ENCODE measurements around the gene RBMS3. TPM values are rescaled to one million over a fixed set of nuclear protein-coding genes. Genes with fewer than 3 reads are reported as not detected.
A peak's percentile ranks its signal among the peaks of the same experiment; 100 is the strongest.
"Not testable (repeated sequence)": the region's sequence is repeated elsewhere in the genome, so short reads cannot be mapped to it uniquely, and the experiment has no call there.

RBMS3 gene
- total RNA-seq, 1 donor from 2014 or later, result 13.2 TPM

DNA sequence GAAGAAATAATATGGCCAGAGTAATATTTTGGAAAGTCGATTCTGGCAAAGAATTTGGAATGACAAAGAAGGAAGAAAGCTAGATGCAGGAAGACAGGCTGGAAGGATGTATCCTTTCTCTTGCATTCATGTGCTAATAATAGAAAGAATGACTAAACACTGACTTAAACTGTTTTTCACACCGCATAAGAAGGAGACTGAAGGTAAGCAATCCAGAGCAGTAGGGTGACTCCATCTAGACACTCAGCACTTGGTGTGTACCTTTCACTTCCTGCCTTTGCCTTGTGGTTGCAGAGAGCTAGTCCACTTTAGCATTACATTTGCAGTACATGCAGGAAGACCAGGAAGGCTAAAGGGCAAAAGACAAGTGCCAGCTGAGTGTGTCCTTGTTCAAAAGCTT, 234.6 kb downstream of the RBMS3 start:
- peak; percentile 38 for DNase-seq (ENCODE audit: low read depth)
- no peak for TF ChIP-seq CTCF (conservative IDR thresholded peaks at IDR 0.05; ENCODE audit: low read depth, low read length)
- H3K4me3 ChIP-seq (ENCODE audit: low read depth, low read length), result no peak overlapping the region

DNA sequence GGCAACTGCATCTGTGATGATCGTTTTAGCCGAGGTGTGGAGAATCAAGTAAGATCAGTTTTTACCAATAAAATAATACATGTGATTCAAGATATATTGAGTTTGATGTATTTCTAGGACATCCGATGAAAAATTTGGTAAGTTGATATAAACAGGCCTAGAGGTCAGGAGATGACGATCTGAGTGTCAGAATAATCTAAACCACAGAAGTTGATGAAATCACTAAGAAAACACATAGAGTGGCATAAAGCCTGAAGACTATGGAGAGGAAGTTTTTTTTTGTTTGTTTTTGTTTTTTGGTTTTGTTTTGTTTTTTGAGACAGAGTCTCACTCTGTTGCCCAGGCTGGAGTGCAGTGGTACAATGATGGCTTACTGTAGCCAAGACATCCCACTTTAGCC, 235.3 kb downstream of the RBMS3 start:
- TF ChIP-seq CTCF (conservative IDR thresholded peaks at IDR 0.05; ENCODE audit: low read depth, low read length), result no peak
- no peak for DNase-seq (ENCODE audit: low read depth)
- no peak overlapping the region for H3K4me3 ChIP-seq (ENCODE audit: low read depth, low read length)

- no peak for TF ChIP-seq CTCF (conservative IDR thresholded peaks at IDR 0.05; ENCODE audit: low read depth, low read length)
- no peak for DNase-seq (ENCODE audit: low read depth)
- no peak overlapping the region for H3K4me3 ChIP-seq (ENCODE audit: low read depth, low read length)
Measured at GRCh38 chr3:29520764-29521163, 239.9 kb downstream of the RBMS3 start.

DNA sequence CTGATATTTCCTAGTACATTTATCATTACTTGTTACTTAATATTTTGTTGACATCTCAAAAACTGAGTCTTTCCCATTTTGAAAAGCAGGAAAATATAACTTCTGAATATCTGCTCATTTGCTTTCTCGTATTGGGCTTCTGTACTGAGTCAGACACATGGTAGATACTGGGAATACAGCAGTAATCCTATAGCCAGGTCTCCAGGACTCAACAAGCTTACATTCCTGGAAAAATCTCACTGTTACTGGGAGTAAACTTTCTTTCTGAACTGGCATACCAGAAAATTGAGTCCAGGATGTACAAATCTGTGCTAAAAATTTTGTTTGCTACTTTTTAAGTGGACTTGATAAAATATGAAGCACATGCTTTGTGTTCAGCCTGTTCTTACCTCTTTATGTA, 240.4 kb downstream of the RBMS3 start:
- no peak overlapping the region for H3K4me3 ChIP-seq (ENCODE audit: low read depth, low read length)
- no peak for TF ChIP-seq CTCF (conservative IDR thresholded peaks at IDR 0.05; ENCODE audit: low read depth, low read length)
- DNase-seq (ENCODE audit: low read depth), result no peak

GRCh38 chr3:29521751-29522150, 240.9 kb downstream of the RBMS3 start:
- H3K4me3 ChIP-seq (ENCODE audit: low read depth, low read length), result no peak overlapping the region
- no peak for DNase-seq (ENCODE audit: low read depth)
- no peak for TF ChIP-seq CTCF (conservative IDR thresholded peaks at IDR 0.05; ENCODE audit: low read depth, low read length)

DNA sequence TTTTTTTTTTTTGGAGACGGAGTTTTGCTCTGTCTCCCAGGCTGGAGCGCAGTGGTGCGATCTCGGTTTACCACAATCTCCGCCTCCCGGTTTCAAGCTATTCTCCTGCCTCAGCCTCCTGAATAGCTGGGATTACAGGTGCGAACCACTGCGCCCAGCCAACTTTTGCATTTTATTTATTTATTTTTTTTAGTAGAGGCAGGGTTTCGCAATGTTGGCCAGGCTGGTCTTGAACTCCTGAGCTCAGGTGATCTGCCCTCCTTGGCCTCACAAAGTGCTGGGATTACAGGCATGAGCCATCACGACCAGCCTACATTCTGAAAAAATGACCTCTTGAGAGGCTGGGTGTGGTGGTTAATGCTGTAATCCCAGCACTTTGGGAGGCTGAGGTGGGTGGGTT, 243.6 kb downstream of the RBMS3 start:
- H3K4me3 ChIP-seq (ENCODE audit: low read depth, low read length); DNase-seq (ENCODE audit: low read depth): not testable (repeated sequence)

- H3K4me3 ChIP-seq (ENCODE audit: low read depth, low read length), result no peak overlapping the region
- DNase-seq (ENCODE audit: low read depth), result no peak
- TF ChIP-seq CTCF (conservative IDR thresholded peaks at IDR 0.05; ENCODE audit: low read depth, low read length), result no peak
Measured at GRCh38 chr3:29525254-29525881, 244.5 kb downstream of the RBMS3 start.

Measured in epithelial cell of proximal tubule (primary cell).